Measurements from ENCODE around the gene EXTL2.

DNA sequence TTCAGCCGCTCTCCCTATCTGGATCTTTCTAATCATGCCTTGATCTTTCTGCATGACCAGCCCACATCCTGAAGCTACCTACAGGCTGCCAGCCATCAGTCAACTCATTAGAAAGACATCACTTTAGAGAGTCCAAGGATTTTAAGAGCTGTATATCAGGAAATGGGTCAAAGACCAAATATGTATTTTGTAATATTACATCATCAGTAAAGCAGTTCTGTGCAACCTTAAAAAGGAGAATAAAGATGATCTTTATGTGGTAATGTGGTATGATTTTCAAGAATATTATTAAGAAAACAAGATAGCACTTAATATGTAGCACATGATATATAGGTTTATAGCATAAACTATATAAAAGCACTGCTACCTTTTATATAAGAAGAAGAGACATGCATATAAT is 48.9 kb upstream of the EXTL2 start:
- no peak for TF ChIP-seq EZH2 (IDR thresholded peaks at IDR 0.05; ENCODE audit: borderline replicate concordance, low read depth, low read length, poor library complexity, severe bottlenecking)
- TF ChIP-seq, protein P1, sequence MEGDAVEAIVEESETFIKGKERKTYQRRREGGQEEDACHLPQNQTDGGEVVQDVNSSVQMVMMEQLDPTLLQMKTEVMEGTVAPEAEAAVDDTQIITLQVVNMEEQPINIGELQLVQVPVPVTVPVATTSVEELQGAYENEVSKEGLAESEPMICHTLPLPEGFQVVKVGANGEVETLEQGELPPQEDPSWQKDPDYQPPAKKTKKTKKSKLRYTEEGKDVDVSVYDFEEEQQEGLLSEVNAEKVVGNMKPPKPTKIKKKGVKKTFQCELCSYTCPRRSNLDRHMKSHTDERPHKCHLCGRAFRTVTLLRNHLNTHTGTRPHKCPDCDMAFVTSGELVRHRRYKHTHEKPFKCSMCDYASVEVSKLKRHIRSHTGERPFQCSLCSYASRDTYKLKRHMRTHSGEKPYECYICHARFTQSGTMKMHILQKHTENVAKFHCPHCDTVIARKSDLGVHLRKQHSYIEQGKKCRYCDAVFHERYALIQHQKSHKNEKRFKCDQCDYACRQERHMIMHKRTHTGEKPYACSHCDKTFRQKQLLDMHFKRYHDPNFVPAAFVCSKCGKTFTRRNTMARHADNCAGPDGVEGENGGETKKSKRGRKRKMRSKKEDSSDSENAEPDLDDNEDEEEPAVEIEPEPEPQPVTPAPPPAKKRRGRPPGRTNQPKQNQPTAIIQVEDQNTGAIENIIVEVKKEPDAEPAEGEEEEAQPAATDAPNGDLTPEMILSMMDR (conservative IDR thresholded peaks at IDR 0.05; ENCODE audit: low read depth, low read length) = no peak

Data from A673 (cell line).